Measurements from ENCODE around the gene IRF2BPL.

IRF2BPL gene

DNA sequence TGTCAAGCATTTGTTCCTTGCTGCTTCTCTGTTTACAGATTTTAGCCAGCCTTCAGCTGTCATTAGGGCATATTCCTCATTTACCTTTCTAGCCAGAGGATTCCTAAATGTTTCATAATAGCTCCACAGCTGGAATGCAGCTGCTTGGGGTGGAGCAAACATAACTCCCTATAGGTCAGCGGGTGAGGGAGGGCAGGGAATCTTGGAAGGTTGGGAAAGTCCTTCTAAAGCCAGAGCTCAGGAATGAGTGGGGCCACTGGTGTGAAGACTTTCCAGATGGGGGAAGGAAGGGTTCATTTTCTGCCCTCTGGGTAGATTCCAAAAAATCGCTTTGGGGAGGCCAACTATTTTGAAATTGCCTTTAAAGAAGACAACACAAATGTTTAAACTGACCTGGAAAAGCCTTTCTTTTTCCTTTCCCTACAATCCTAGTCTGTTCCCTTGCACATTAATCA lies 16.3 kb upstream of the IRF2BPL start:
- H3K27me3 ChIP-seq (ENCODE audit: insufficient read depth, low read length): 0 out of 2 replicates have a peak, but pooled peaks cover 7% of the 10 kb centered on the region
- no peaks in the 10 kb centered on the region for H4K20me1 ChIP-seq (ENCODE audit: insufficient read depth, low read length)
- H3K79me2 ChIP-seq (ENCODE audit: insufficient read depth, low read length): no peaks in the 10 kb centered on the region
- TF ChIP-seq, protein P1, sequence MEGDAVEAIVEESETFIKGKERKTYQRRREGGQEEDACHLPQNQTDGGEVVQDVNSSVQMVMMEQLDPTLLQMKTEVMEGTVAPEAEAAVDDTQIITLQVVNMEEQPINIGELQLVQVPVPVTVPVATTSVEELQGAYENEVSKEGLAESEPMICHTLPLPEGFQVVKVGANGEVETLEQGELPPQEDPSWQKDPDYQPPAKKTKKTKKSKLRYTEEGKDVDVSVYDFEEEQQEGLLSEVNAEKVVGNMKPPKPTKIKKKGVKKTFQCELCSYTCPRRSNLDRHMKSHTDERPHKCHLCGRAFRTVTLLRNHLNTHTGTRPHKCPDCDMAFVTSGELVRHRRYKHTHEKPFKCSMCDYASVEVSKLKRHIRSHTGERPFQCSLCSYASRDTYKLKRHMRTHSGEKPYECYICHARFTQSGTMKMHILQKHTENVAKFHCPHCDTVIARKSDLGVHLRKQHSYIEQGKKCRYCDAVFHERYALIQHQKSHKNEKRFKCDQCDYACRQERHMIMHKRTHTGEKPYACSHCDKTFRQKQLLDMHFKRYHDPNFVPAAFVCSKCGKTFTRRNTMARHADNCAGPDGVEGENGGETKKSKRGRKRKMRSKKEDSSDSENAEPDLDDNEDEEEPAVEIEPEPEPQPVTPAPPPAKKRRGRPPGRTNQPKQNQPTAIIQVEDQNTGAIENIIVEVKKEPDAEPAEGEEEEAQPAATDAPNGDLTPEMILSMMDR (IDR thresholded peaks at IDR 0.05; ENCODE audit: low read length): no peak
- no peak for TF ChIP-seq EZH2 (IDR thresholded peaks at IDR 0.05; ENCODE audit: borderline replicate concordance, low read length)
- H3K27ac ChIP-seq (ENCODE audit: low read depth, low read length, poor library complexity, severe bottlenecking): no peak overlapping the region
- no peaks in the 10 kb centered on the region for H3K9me3 ChIP-seq (ENCODE audit: low read length)
- H3K36me3 ChIP-seq (ENCODE audit: insufficient read depth, low read length): no peaks in the 10 kb centered on the region
- no peak overlapping the region for H3K9ac ChIP-seq (ENCODE audit: low read length)
- no peak overlapping the region for H2AFZ ChIP-seq (ENCODE audit: low read length)
- no peak overlapping the region for H3K4me2 ChIP-seq (ENCODE audit: low read length)
- H3K4me3 ChIP-seq (ENCODE audit: low read depth, low read length, poor library complexity, severe bottlenecking): no peak overlapping the region
- peaks cover 41% of the 10 kb centered on the region for H3K4me1 ChIP-seq (ENCODE audit: insufficient read depth, low read length, severe bottlenecking)
- 0 out of 2 replicates have a peak, but pooled peaks cover 2% of the 10 kb centered on the region for H3F3A ChIP-seq (ENCODE audit: insufficient read depth, low read length)
- no peaks in the 10 kb centered on the region for H3K9me2 ChIP-seq (ENCODE audit: low read depth, low read length)

DNA sequence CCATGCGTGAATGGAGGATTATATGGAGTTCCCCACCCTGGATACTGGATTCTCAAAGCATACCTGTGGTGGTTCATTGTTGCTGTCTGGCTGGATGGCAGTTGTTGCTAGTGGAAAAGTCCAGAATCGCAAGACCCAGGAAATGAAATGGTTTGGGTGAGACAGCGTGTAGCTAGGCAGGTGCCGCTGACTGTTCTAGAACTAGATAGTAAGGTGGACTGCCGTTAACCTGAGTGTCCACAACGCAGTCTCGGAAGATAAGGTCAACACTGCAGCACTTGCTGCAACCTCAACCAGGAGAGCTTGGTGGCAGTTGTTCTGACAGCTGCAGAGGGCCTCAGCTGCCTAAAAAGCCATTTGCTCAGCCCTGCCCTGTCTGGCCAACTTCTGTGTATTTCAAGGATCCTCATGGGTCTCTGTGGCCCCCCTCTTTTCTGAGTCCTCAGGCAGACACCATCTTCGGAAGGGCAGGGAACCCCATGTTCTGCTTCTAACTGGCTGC lies 15.5 kb upstream of the IRF2BPL start:
- Histone ChIP-seq H3K9me3 (ENCODE audit: low read length) (no peaks in the 10 kb centered on the region), H4K20me1 (ENCODE audit: insufficient read depth, low read length) (no peaks in the 10 kb centered on the region), H2AFZ (ENCODE audit: low read length) (no peak overlapping the region), H3K27me3 (ENCODE audit: insufficient read depth, low read length) (0 out of 2 replicates have a peak, but pooled peaks cover 7% of the 10 kb centered on the region), H3K79me2 (ENCODE audit: insufficient read depth, low read length) (no peaks in the 10 kb centered on the region), H3K9me2 (ENCODE audit: low read depth, low read length) (no peaks in the 10 kb centered on the region), H3K27ac (ENCODE audit: low read depth, low read length, poor library complexity, severe bottlenecking) (no peak overlapping the region), H3F3A (ENCODE audit: insufficient read depth, low read length) (0 out of 2 replicates have a peak, but pooled peaks cover 4% of the 10 kb centered on the region), H3K4me3 (ENCODE audit: low read depth, low read length, poor library complexity, severe bottlenecking) (no peak overlapping the region), H3K4me2 (ENCODE audit: low read length) (no peak overlapping the region; the same call in 1 of the 2 replicates), H3K4me1 (ENCODE audit: insufficient read depth, low read length, severe bottlenecking) (peaks cover 49% of the 10 kb centered on the region), H3K9ac (ENCODE audit: low read length) (no peak overlapping the region), H3K36me3 (ENCODE audit: insufficient read depth, low read length) (no peaks in the 10 kb centered on the region)
- TF ChIP-seq EZH2 (IDR thresholded peaks at IDR 0.05; ENCODE audit: borderline replicate concordance, low read length): no peak
- TF ChIP-seq, protein P1 (IDR thresholded peaks at IDR 0.05; ENCODE audit: low read length): no peak

- H3F3A ChIP-seq (ENCODE audit: insufficient read depth, low read length): 0 out of 2 replicates have a peak, but pooled peaks cover 4% of the 10 kb centered on the region
- no peak for TF ChIP-seq EZH2 (IDR thresholded peaks at IDR 0.05; ENCODE audit: borderline replicate concordance, low read length)
- TF ChIP-seq, protein P1 (IDR thresholded peaks at IDR 0.05; ENCODE audit: low read length): no peak
- H3K9ac ChIP-seq (ENCODE audit: low read length): no peak overlapping the region
- no peak overlapping the region for H2AFZ ChIP-seq (ENCODE audit: low read length)
- H3K9me3 ChIP-seq (ENCODE audit: low read length): no peaks in the 10 kb centered on the region
- H3K4me3 ChIP-seq (ENCODE audit: low read depth, low read length, poor library complexity, severe bottlenecking): no peak overlapping the region
- peaks cover 56% of the 10 kb centered on the region for H3K4me1 ChIP-seq (ENCODE audit: insufficient read depth, low read length, severe bottlenecking)
- no peak overlapping the region for H3K27ac ChIP-seq (ENCODE audit: low read depth, low read length, poor library complexity, severe bottlenecking)
- H3K27me3 ChIP-seq (ENCODE audit: insufficient read depth, low read length): 0 out of 2 replicates have a peak, but pooled peaks cover 7% of the 10 kb centered on the region
- H3K9me2 ChIP-seq (ENCODE audit: low read depth, low read length): no peaks in the 10 kb centered on the region
- no peaks in the 10 kb centered on the region for H4K20me1 ChIP-seq (ENCODE audit: insufficient read depth, low read length)
- H3K79me2 ChIP-seq (ENCODE audit: insufficient read depth, low read length): no peaks in the 10 kb centered on the region
- no peaks in the 10 kb centered on the region for H3K36me3 ChIP-seq (ENCODE audit: insufficient read depth, low read length)
- H3K4me2 ChIP-seq (ENCODE audit: low read length): no peak overlapping the region; the same call in 1 of the 2 replicates
Observed at GRCh38 chr14:77043177-77043983, 14.9 kb upstream of the IRF2BPL start.
